Measurements from ENCODE around the gene CDK6.

The CDK6 gene

GRCh38 chr7:92695308-92696261 lies 140.8 kb downstream of the CDK6 start:
- in situ Hi-C loops (cut with MboI; ENCODE audit: low sequenced_read_pairs) = no loop called here

GRCh38 chr7:92694211-92694610 lies 142.2 kb downstream of the CDK6 start:
- in situ Hi-C loops (cut with MboI; ENCODE audit: low sequenced_read_pairs) = no loop called here

- in situ Hi-C loops (cut with MboI; ENCODE audit: low sequenced_read_pairs) = no loop called here
These were observed 142.9 kb downstream of the CDK6 start for GRCh38 chr7:92693519-92693918.

- in situ Hi-C loops (cut with MboI; ENCODE audit: low sequenced_read_pairs) = no loop called here
These were observed 144.8 kb downstream of the CDK6 start for GRCh38 chr7:92691578-92691977.

GRCh38 chr7:92685136-92686042 lies 151.0 kb downstream of the CDK6 start:
- in situ Hi-C loops (cut with MboI; ENCODE audit: low sequenced_read_pairs) = no loop called here

- in situ Hi-C loops (cut with MboI; ENCODE audit: low sequenced_read_pairs) = no loop called here
These were observed 152.1 kb downstream of the CDK6 start for GRCh38 chr7:92684274-92684673.

GRCh38 chr7:92682903-92683539 lies 153.4 kb downstream of the CDK6 start:
- in situ Hi-C loops (cut with MboI; ENCODE audit: low sequenced_read_pairs) = no loop called here

- in situ Hi-C loops (cut with MboI; ENCODE audit: low sequenced_read_pairs) = no loop called here
These were observed 154.0 kb downstream of the CDK6 start for GRCh38 chr7:92682330-92682729.

GRCh38 chr7:92681633-92682032 lies 154.7 kb downstream of the CDK6 start:
- in situ Hi-C loops (cut with MboI; ENCODE audit: low sequenced_read_pairs) = no loop called here

GRCh38 chr7:92680442-92680841 lies 155.9 kb downstream of the CDK6 start:
- in situ Hi-C loops (cut with MboI; ENCODE audit: low sequenced_read_pairs) = no loop called here

GRCh38 chr7:92678291-92678920 lies 158.0 kb downstream of the CDK6 start:
- in situ Hi-C loops (cut with MboI; ENCODE audit: low sequenced_read_pairs) = no loop called here

- in situ Hi-C loops (cut with MboI; ENCODE audit: low sequenced_read_pairs) = no loop called here
These were observed 162.0 kb downstream of the CDK6 start for GRCh38 chr7:92674379-92674778.

- in situ Hi-C loops (cut with MboI; ENCODE audit: low sequenced_read_pairs) = no loop called here
These were observed 164.7 kb downstream of the CDK6 start for GRCh38 chr7:92671505-92672169.

- in situ Hi-C loops (cut with MboI; ENCODE audit: low sequenced_read_pairs) = no loop called here
These were observed 166.0 kb downstream of the CDK6 start for GRCh38 chr7:92670204-92670851.

GRCh38 chr7:92669616-92670165 lies 166.7 kb downstream of the CDK6 start:
- in situ Hi-C loops (cut with MboI; ENCODE audit: low sequenced_read_pairs) = no loop called here

- in situ Hi-C loops (cut with MboI; ENCODE audit: low sequenced_read_pairs) = no loop called here
These were observed 167.8 kb downstream of the CDK6 start for GRCh38 chr7:92668564-92668963.

GRCh38 chr7:92667816-92668535 lies 168.4 kb downstream of the CDK6 start:
- in situ Hi-C loops (cut with MboI; ENCODE audit: low sequenced_read_pairs) = no loop called here

GRCh38 chr7:92665926-92666325 lies 170.4 kb downstream of the CDK6 start:
- in situ Hi-C loops (cut with MboI; ENCODE audit: low sequenced_read_pairs) = no loop called here

GRCh38 chr7:92661651-92662050 lies 174.7 kb downstream of the CDK6 start:
- in situ Hi-C loops (cut with MboI; ENCODE audit: low sequenced_read_pairs) = no loop called here
